Measurements from ENCODE around the gene MROH8. TPM values are rescaled to one million over a fixed set of nuclear protein-coding genes. Genes with fewer than 3 reads are reported as not detected.

MROH8 gene
- total RNA-seq, 2 experiments from 2014 or later: 2.1 to 3.1 TPM

DNA sequence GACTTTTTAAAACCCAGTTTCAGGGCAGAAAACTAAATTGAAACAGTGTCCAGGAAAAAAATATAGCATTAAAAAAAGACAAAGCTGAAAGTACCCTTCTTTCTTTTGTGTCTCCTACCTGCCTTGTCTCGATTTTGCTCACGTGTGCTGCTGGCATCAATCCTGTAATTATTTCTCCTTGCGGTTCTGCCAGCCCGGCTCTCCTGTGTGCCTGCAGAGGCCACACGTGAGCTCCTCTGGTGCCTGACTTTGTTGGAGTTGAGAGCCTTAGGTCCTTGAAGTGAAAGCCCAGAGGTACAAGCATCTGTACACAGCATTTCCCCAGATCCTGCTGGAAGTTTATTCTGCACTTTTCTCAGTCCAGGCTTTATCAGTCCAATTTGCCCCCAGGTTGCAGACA, 45.8 kb upstream of the MROH8 start:
- H3K27ac Mint-ChIP-seq: no peak overlapping the region
- no peak for ATAC-seq
- POLR2A ChIA-PET: interaction anchor here (0.7 to 1.8 kb wide), 3 partner anchors 10 to 24 kb away, joined by 3 read pairs; no protein-coding TSS in a partner anchor
- CTCF ChIA-PET: interaction anchor here (0.5 to 5.9 kb wide), 2 partner anchors 30 to 308 kb away, joined by 3 to 26 read pairs; no protein-coding TSS in a partner anchor
- no peaks in the 10 kb centered on the region for H3K4me1 Mint-ChIP-seq (ENCODE audit: low read depth)
- intact Hi-C loops (cut with micrococcal nuclease): no loop called here
- DNase-seq: no peak
- H3K27me3 Mint-ChIP-seq: no peaks in the 10 kb centered on the region
- TF ChIP-seq, protein P1, sequence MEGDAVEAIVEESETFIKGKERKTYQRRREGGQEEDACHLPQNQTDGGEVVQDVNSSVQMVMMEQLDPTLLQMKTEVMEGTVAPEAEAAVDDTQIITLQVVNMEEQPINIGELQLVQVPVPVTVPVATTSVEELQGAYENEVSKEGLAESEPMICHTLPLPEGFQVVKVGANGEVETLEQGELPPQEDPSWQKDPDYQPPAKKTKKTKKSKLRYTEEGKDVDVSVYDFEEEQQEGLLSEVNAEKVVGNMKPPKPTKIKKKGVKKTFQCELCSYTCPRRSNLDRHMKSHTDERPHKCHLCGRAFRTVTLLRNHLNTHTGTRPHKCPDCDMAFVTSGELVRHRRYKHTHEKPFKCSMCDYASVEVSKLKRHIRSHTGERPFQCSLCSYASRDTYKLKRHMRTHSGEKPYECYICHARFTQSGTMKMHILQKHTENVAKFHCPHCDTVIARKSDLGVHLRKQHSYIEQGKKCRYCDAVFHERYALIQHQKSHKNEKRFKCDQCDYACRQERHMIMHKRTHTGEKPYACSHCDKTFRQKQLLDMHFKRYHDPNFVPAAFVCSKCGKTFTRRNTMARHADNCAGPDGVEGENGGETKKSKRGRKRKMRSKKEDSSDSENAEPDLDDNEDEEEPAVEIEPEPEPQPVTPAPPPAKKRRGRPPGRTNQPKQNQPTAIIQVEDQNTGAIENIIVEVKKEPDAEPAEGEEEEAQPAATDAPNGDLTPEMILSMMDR (IDR thresholded peaks at IDR 0.05): no peak
- no peaks in the 10 kb centered on the region for H3K9me3 Mint-ChIP-seq
- H3K36me3 Mint-ChIP-seq (ENCODE audit: low read depth): peaks cover 48% of the 10 kb centered on the region
- no peak overlapping the region for H3K4me3 Mint-ChIP-seq

DNA sequence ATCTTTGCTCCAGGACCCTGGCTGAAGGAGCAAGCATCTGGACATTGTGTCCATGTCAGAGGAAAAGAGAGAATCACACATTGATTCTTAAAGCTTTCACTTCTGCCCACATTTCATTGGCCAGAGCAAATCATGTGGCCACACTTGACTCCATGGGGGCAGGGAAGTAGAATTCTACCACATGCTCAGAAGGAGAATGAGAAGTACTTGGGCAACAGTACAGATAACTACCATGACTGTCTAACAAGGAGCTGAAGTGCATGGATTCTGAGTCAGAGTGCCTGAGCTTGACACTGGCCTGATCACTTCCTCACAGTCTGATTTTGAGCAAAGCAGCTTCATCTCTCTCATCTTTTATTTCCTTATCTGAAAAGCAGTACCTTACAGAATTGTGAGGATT, 43.7 kb upstream of the MROH8 start:
- no peak overlapping the region for H3K4me3 Mint-ChIP-seq
- DNase-seq (no peak), ATAC-seq (peak; percentile 66)
- H3K36me3 Mint-ChIP-seq (ENCODE audit: low read depth): peaks cover 43% of the 10 kb centered on the region
- TF ChIP-seq, protein P1 (IDR thresholded peaks at IDR 0.05): no peak
- H3K27ac Mint-ChIP-seq: no peak overlapping the region
- peaks cover 3% of the 10 kb centered on the region for H3K4me1 Mint-ChIP-seq (ENCODE audit: low read depth)
- CTCF ChIA-PET: interaction anchor here (0.9 to 5.9 kb wide), 4 partner anchors 9 to 311 kb away, joined by 3 to 26 read pairs (median 4); no protein-coding TSS in a partner anchor
- intact Hi-C loops (cut with micrococcal nuclease): no loop called here
- POLR2A ChIA-PET: interaction anchor here (0.6 kb wide), 1 partner anchor 193 kb away, joined by 3 read pairs; no protein-coding TSS in a partner anchor
- H3K27me3 Mint-ChIP-seq: no peaks in the 10 kb centered on the region
- no peaks in the 10 kb centered on the region for H3K9me3 Mint-ChIP-seq

DNA sequence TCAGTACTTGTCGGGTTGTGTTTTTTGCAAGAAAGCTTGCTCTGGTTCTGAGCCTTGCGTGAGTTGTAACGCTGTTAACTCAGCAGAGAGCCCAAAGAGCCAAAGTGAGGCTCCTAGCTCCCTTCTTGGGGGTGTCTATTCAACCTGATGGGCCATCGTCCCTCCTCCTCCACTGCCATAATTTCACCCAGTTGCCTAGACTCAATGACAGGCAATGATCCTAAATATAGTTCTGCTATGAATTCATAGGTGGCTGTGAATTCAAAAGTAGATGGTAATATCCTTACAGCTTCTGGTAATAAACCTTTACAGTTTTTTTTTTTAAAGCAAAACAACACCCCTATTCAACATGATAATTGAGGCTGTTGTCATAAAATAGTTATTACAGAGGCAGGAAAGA, 42.7 kb upstream of the MROH8 start:
- CTCF ChIA-PET: interaction anchor here (0.6 to 5.9 kb wide), 2 partner anchors 27 to 29 kb away, joined by 3 to 26 read pairs; no protein-coding TSS in a partner anchor
- Mint-ChIP-seq H3K4me3 (no peak overlapping the region), H3K27ac (no peak overlapping the region), H3K9me3 (no peaks in the 10 kb centered on the region), H3K4me1 (ENCODE audit: low read depth) (peaks cover 3% of the 10 kb centered on the region), H3K27me3 (no peaks in the 10 kb centered on the region), H3K36me3 (ENCODE audit: low read depth) (peaks cover 41% of the 10 kb centered on the region)
- TF ChIP-seq, protein P1 (IDR thresholded peaks at IDR 0.05): no peak
- intact Hi-C loops (cut with micrococcal nuclease): no loop called here
- DNase-seq (no peak), ATAC-seq (no peak)
- POLR2A ChIA-PET: no interaction called here

DNA sequence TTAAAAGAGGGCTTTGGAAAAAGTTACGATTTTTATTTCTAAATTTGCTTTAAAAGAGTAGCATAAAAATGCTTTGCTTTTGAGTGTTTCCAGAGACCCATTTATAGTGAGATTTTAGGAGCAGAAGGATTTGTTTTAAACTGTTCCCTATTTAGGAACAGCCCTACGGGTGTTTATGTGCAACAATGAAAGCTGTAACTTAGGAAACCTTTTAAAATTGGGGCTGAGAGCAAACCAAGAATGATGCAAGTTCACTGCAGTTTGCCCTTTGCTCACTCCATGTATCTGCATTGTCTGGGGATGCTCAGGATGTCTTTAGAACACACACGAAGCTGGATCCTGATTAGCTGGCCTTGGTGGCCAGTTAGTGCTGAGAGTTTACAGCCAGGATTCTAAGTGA, 41.4 kb upstream of the MROH8 start:
- Mint-ChIP-seq H3K36me3 (ENCODE audit: low read depth) (peaks cover 46% of the 10 kb centered on the region), H3K4me1 (ENCODE audit: low read depth) (peaks cover 3% of the 10 kb centered on the region), H3K9me3 (no peaks in the 10 kb centered on the region), H3K27ac (no peak overlapping the region), H3K4me3 (no peak overlapping the region), H3K27me3 (no peaks in the 10 kb centered on the region)
- POLR2A ChIA-PET: interaction anchor here (0.5 to 0.6 kb wide), 2 partner anchors 25 to 108 kb away, joined by 3 read pairs; no protein-coding TSS in a partner anchor
- intact Hi-C loops (cut with micrococcal nuclease): no loop called here
- CTCF ChIA-PET: interaction anchor here (2.0 to 5.9 kb wide), 2 partner anchors 19 to 26 kb away, joined by 7 to 26 read pairs; no protein-coding TSS in a partner anchor
- no peak for DNase-seq
- TF ChIP-seq, protein P1 (IDR thresholded peaks at IDR 0.05): no peak
- ATAC-seq: no peak

DNA sequence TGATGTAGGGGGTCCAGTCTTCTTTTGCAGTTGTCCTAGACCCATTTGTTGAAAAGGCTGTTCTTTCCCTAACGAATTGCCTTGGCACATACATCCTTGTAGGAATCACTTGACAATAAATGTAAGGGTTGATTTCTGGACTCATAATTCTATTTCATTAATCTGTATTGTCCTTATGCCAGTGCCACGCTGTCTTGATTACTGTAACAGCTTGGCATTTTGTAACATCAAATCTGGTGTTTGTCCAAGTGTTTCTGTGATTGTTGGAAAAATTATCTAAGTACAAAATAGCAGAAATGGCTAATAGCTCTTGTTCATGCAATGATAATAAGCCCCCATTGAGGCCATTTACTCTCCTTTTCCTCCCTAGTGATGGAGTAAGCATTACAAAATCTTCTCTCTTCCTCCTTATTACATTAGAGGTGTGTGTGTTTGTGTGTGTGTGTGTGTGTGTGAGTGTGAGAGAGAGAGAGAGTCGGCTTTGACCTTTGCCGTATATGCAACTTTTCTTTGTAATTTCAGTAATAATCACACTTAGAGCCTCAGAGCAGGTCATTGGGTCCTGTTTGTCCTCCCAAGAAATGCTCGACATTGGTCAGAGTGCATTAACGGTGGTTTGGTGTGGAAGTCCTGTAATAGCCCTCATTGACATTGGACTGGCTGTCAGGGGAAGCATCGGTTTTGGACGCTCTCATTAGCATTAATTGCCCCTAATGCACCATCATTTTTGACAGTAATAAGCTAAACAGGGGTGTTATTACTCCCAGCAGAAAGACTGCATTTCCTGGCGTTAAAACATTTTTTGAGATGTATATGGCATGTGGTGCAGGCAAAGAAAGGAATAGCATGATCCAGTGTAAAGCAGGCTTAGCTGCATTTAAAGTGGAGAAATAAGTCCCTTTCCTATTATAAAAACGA, 40.7 kb upstream of the MROH8 start:
- no peak for ATAC-seq
- TF ChIP-seq, protein P1 (IDR thresholded peaks at IDR 0.05): no peak
- CTCF ChIA-PET: interaction anchor here (2.0 to 5.9 kb wide), 2 partner anchors 18 to 25 kb away, joined by 7 to 26 read pairs; no protein-coding TSS in a partner anchor

More for the DNA sequence above, 40.7 kb upstream of the MROH8 start:
- no peaks in the 10 kb centered on the region for H3K27me3 Mint-ChIP-seq
- H3K27ac Mint-ChIP-seq: no peak overlapping the region
- intact Hi-C loops (cut with micrococcal nuclease): no loop called here
- DNase-seq: no peak
- H3K4me3 Mint-ChIP-seq: no peak overlapping the region
- no peaks in the 10 kb centered on the region for H3K9me3 Mint-ChIP-seq
- H3K36me3 Mint-ChIP-seq (ENCODE audit: low read depth): peaks cover 41% of the 10 kb centered on the region
- peaks cover 3% of the 10 kb centered on the region for H3K4me1 Mint-ChIP-seq (ENCODE audit: low read depth)
- POLR2A ChIA-PET: no interaction called here
